ACHN (cell line): ENCODE measurements around the gene LPAR1.
A peak's percentile ranks its signal among the peaks of the same experiment; 100 is the strongest.

Source experiments
- DNase-seq: peaks from one replicate; pipeline ENCODE4 v3.0.0-alpha.2; 2015
- in situ Hi-C: cut with HindIII; loops from 2 replicates; pipeline ENCODE4 v1.10.0; 2017; ENCODE audit warnings: low sequenced_read_pairs, low pct_ligation_motif_present, low pct_unique_long_range_greater_than_20kb

Gene LPAR1

GRCh38 chr9:110908894-110909293, 129.4 kb downstream of the LPAR1 start:
- no peak for DNase-seq
- in situ Hi-C loops = no loop called here

- DNase-seq = no peak
- in situ Hi-C loops = no loop called here
Measured at GRCh38 chr9:110900917-110901316, 137.4 kb downstream of the LPAR1 start.

DNA sequence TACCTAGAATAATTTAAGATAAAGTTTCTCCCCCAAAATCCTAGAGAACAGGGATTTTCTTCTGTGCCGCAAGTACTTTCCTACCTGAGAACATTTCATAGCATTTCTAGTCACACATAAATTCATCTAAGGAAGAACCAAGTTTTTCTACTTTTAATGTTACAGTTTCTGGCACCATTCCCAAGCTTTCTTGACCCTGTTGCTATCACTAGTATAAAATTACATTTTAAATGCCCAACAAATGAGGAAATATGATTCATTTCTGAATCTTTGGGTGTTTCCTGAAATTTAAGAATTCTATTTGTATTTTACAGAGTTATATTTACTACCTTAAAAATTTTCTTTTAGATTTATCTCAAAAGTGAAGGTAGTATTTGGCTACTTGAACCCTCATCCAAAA, 137.8 kb downstream of the LPAR1 start:
- in situ Hi-C loops = no loop called here
- no peak for DNase-seq

GRCh38 chr9:110898866-110899265, 139.4 kb downstream of the LPAR1 start:
- DNase-seq = no peak
- in situ Hi-C loops = no loop called here

GRCh38 chr9:110898358-110898757, 139.9 kb downstream of the LPAR1 start:
- in situ Hi-C loops = no loop called here
- DNase-seq = no peak

DNA sequence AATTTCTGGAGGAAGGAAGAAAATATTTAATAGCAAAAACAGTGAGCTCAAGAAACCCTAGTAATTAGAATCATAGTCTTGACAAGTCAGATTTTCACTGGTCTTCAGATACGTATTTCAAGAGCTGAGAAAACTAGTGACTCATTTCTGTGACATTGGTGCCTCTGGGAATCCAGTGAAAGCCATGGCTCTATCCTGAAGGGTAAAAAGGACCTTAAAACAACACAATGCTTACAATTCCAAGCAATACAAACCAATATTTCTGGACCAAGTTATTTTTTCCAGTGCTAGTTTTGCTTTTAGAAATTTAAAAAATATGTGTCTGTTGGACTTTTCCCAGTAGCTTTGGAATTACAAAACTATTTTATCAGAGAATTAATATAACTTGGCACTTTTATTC, 140.3 kb downstream of the LPAR1 start:
- in situ Hi-C loops = no loop called here
- DNase-seq = no peak

GRCh38 chr9:110895147-110895905, 142.9 kb downstream of the LPAR1 start:
- no peak for DNase-seq
- in situ Hi-C loops = no loop called here

DNA sequence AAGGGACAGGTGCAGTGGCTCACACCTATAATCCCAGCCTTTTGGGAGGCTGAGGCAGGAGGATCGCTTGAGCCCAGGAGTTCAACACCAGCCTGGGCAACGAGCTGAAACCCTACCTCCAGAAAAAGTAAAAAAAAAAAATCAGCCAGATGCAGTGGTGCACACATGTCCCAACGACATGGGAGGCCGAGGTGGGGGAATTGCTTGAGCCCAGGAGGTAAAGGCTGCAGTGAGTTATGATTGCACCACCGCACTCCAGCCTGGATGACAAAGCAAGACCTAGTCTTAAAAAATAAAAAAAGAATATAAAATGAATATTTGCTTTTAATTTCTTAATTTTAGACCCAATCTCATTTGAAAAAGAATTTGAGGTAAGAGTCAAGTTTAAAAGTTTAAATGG, 143.5 kb downstream of the LPAR1 start:
- DNase-seq = no peak
- in situ Hi-C loops = no loop called here

- in situ Hi-C loops = no loop called here
- no peak for DNase-seq
Measured at GRCh38 chr9:110892689-110893088, 145.6 kb downstream of the LPAR1 start.

DNA sequence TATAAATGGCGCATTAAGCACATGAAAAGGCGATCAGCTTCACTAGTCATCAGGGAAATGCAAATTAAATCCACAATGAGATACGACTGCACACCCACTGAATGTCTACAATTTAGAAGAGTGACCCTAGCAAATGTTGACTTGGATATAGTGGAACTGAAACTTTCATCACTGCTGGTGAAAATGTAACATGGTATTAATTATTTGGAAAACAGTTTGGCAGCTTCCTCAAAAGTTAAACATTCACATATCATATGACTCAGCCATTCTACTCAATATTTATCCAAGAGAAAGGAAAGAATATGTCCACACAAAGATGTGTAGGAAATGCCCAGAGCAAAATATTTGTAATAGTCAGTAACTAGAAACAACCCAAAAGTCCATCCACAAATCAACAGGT, 146.5 kb downstream of the LPAR1 start:
- in situ Hi-C loops = no loop called here

DNA sequence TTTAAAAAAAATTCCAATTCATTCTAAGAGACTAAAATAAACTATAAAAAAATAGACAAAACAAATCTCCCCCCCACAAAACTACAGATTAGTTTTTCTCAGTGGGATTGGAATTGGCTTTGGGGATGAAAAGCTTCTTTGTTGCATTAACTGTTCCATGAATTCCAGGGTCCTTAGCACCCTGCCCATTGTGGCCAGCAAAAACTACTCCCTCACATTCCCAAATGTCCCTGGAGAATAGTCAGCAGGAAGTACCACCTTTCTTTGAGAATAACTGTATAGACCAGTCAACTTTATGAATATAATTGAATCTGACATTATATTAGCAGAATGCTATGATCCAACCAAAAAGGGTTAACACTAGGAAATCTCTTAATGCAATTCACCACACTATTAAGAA, 147.9 kb downstream of the LPAR1 start:
- in situ Hi-C loops = no loop called here
- no peak for DNase-seq

More for the DNA sequence above, 146.5 kb downstream of the LPAR1 start:
- peak; percentile 9 for DNase-seq

GRCh38 chr9:110887276-110887675, 151.0 kb downstream of the LPAR1 start:
- in situ Hi-C loops = no loop called here
- no peak for DNase-seq

DNA sequence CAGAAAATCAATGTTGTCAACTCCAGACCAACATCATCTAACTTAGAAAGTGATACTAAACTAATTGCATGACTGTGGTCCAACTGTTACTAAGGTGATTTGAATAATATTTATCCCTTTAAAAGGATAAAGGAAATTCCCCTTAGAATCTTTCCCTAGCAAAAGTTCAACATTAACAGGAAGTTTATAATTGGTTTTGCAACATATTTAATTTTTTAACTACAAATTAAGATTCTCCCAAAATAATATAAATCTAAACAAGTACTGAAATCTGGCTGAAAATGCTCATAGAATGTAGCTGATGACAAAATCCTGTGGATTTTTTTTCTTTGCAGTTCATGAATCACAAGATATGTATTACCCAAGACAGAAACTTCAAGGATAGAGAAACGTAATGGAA, 151.4 kb downstream of the LPAR1 start:
- DNase-seq = no peak
- in situ Hi-C loops = no loop called here

DNA sequence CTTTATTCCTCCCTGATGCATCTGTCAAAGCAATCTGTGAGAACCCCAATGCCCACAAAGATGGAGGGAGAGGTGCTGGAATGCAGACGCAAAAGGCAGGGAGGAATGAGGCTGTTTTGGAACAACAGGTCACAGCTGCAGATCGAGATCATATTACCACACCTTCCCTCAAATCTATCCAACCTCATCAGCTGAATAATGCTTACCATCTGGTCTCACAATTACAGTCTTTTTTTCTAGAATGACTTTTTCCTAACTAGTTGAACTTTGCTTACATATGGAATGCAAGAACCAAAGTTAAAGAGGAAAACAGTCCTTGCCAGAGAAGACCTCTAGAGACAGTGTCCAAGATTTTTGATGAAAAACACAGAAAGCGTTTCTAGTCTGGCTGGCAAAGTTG, 158.1 kb downstream of the LPAR1 start:
- DNase-seq = no peak
- in situ Hi-C loops = no loop called here

DNA sequence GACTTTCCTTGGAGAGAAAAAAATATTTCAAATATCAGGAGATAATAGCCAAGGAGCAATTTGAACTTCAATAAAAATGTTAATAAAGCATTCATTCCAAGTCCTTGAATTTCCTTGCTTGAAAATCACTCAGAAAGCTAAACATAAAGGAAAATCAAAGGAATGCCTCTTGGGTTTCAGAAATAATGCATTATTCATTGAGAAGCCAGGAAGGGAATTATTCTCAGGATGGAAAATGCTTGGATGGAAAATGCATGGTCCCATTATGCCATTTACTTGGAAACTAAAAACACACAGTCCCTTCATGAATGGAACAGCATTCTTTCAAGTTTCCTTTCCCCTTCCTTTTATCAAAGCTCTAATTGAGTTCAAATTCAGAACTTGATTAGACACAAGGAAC, 160.9 kb downstream of the LPAR1 start:
- in situ Hi-C loops = no loop called here

GRCh38 chr9:110876929-110877328, 161.3 kb downstream of the LPAR1 start:
- no peak for DNase-seq

More for the DNA sequence above, 160.9 kb downstream of the LPAR1 start:
- DNase-seq = no peak

GRCh38 chr9:110874963-110875674, 163.2 kb downstream of the LPAR1 start:
- no peak for DNase-seq
- in situ Hi-C loops = no loop called here

More at GRCh38 chr9:110876929-110877328, 161.3 kb downstream of the LPAR1 start:
- in situ Hi-C loops = no loop called here

- in situ Hi-C loops = no loop called here
- DNase-seq = no peak
Measured at GRCh38 chr9:110872920-110873319, 165.3 kb downstream of the LPAR1 start.

GRCh38 chr9:110871736-110872135, 166.5 kb downstream of the LPAR1 start:
- in situ Hi-C loops = no loop called here
- no peak for DNase-seq

DNA sequence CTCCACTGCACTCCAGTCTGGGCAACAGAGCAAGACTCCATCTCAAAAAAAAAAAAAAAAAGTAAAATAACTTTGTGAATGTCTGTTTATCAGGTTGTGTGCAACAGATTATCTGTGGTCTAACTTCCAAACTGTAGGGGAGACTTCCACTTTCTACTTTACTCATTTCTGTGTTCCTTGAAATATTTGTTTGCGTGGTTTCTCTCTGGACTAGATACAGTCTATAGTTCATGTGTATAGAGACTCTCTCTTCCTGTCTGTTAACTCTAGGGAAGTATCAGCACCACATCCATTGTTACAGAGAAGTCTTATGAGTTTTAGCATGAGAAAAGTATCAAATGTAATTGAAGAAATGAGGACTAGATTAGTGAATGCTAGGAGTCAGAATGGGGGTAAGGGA, 168.3 kb downstream of the LPAR1 start:
- DNase-seq = no peak
- in situ Hi-C loops = no loop called here
